OCI-LY1 (cell line): Measurements from ENCODE around the gene MBD1.
"Not testable (repeated sequence)": the region's sequence is repeated elsewhere in the genome, so short reads cannot be mapped to it uniquely, and the experiment has no call there.

Experiments
- CTCF ChIP-seq: fragments of 200-600 bp; sonication (generic), shearing (Covaris generic); IDR thresholded peaks from 2 replicates; pipeline ENCODE4 v1.5.1; 2017; ENCODE audit warnings: mild to moderate bottlenecking, antibody characterized with exemption, low read length, moderate library complexity, mixed read lengths
- EZH2 ChIP-seq: fragments of 200-600 bp; sonication (generic), shearing (Covaris generic); IDR thresholded peaks from 2 replicates; pipeline ENCODE4 v1.8.0; 2017; ENCODE audit warnings: borderline replicate concordance, mixed run types, mild to moderate bottlenecking, antibody characterized with exemption, low read length, moderate library complexity, mixed read lengths

GRCh38 chr18:50288348-50289107, 7.2 kb upstream of the MBD1 start:
- not testable (repeated sequence) for TF ChIP-seq EZH2, CTCF
